Mesenchymal stem cell (in vitro differentiated cells and primary cell): ENCODE data around the gene KIF6.
A peak's percentile ranks its signal among the peaks of the same experiment; 100 is the strongest.

Experiments
- DNase-seq: peaks from one replicate; pipeline ENCODE4 v3.0.0-alpha.2; 2013
- H2AFZ ChIP-seq: one replicate; pipeline ENCODE4 v1.6.1; 2013; ENCODE audit warnings: low read depth, mild to moderate bottlenecking, control low read depth, inconsistent platforms, low read length, moderate library complexity
- H2AK5ac ChIP-seq: 2 replicates; pipeline ENCODE4 v1.6.1; 2013; ENCODE audit warnings: low read length, moderate library complexity, mild to moderate bottlenecking, inconsistent platforms; ENCODE audit not compliant: severe bottlenecking
- H2BK120ac ChIP-seq: one replicate; pipeline ENCODE4 v1.6.1; 2013; ENCODE audit warnings: low read depth, mild to moderate bottlenecking, inconsistent platforms, low read length, moderate library complexity
- H2BK12ac ChIP-seq, 2 experiments: one replicate each; pipeline ENCODE4 v1.6.1; 2013; ENCODE audit warnings: inconsistent platforms in 2 of 2, low read length in 2 of 2, mild to moderate bottlenecking in 2 of 2, moderate library complexity in 2 of 2, control low read depth in 1 of 2
- H2BK15ac ChIP-seq: one replicate; pipeline ENCODE4 v1.6.1; 2013; ENCODE audit warnings: mild to moderate bottlenecking, low read depth, inconsistent platforms; ENCODE audit not compliant: poor library complexity, severe bottlenecking
- H2BK5ac ChIP-seq: 2 replicates; pipeline ENCODE4 v1.6.1; 2013; ENCODE audit warnings: low read depth, mild to moderate bottlenecking, low read length, control low read depth, inconsistent platforms; ENCODE audit not compliant: poor library complexity, severe bottlenecking
- H3K14ac ChIP-seq, 2 experiments: one replicate each; pipeline ENCODE4 v1.6.1; 2013; ENCODE audit warnings: inconsistent platforms in 2 of 2, low read length in 2 of 2, control low read depth in 1 of 2, mild to moderate bottlenecking in 1 of 2, moderate library complexity in 1 of 2
- H3K18ac ChIP-seq, 2 experiments: one replicate each; pipeline ENCODE4 v1.6.1; 2013; ENCODE audit warnings: inconsistent platforms in 2 of 2, low read length in 2 of 2, control low read depth in 1 of 2, low read depth in 1 of 2, mild to moderate bottlenecking in 1 of 2
- H3K23ac ChIP-seq, 2 experiments: one replicate each; pipeline ENCODE4 v1.6.1; 2013; ENCODE audit warnings: inconsistent platforms in 2 of 2, low read length in 2 of 2, mild to moderate bottlenecking in 2 of 2, moderate library complexity in 2 of 2, control low read depth in 1 of 2
- H3K27ac ChIP-seq: 2 replicates; pipeline ENCODE4 v1.5.1; 2013; ENCODE audit warnings: mild to moderate bottlenecking, moderate library complexity, low read length, control low read depth, inconsistent platforms; ENCODE audit not compliant: poor library complexity, severe bottlenecking
- H3K27me3 ChIP-seq, 2 experiments: 2 replicates each; pipeline versions ENCODE4 v1.6.1 to v1.7.0; 2013; ENCODE audit warnings: low read length in 2 of 2, mild to moderate bottlenecking in 2 of 2, moderate library complexity in 2 of 2, control low read depth in 1 of 2, inconsistent platforms in 1 of 2; ENCODE audit not compliant: control insufficient read depth in 1 of 2, insufficient read depth in 1 of 2
- H3K36me3 ChIP-seq, 2 experiments: 2 replicates each; pipeline versions ENCODE4 v1.6.1 to v1.7.0; 2013; ENCODE audit warnings: low read length in 2 of 2, control low read depth in 1 of 2, inconsistent platforms in 1 of 2, low read depth in 1 of 2, mild to moderate bottlenecking in 1 of 2; ENCODE audit not compliant: insufficient read depth in 2 of 2, control insufficient read depth in 1 of 2
- H3K4ac ChIP-seq, 2 experiments: one replicate each; pipeline ENCODE4 v1.6.1; 2013; ENCODE audit warnings: inconsistent platforms in 2 of 2, low read length in 2 of 2, mild to moderate bottlenecking in 2 of 2, moderate library complexity in 2 of 2, control low read depth in 1 of 2, low read depth in 1 of 2
- H3K4me1 ChIP-seq: 2 replicates; pipeline ENCODE4 v1.6.1; 2013; ENCODE audit warnings: low read depth, low read length, control low read depth; ENCODE audit not compliant: control insufficient read depth, insufficient read depth
- H3K4me2 ChIP-seq: 2 replicates; pipeline ENCODE4 v1.6.1; 2013; ENCODE audit warnings: low read length, mild to moderate bottlenecking, inconsistent platforms; ENCODE audit not compliant: poor library complexity, severe bottlenecking
- H3K4me3 ChIP-seq, 2 experiments: 2 replicates each; pipeline versions ENCODE4 v1.5.1 to v1.7.0; 2013; ENCODE audit warnings: low read length in 2 of 2, mild to moderate bottlenecking in 2 of 2, control low read depth in 1 of 2, low read depth in 1 of 2; ENCODE audit not compliant: insufficient read depth in 1 of 2
- H3K79me1 ChIP-seq: replicated peaks from 2 replicates; pipeline ENCODE4 v1.6.1; 2013; ENCODE audit warnings: mild to moderate bottlenecking, control low read depth, low read length, inconsistent platforms; ENCODE audit not compliant: poor library complexity, severe bottlenecking
- H3K9ac ChIP-seq: 2 replicates; pipeline ENCODE4 v1.7.0; 2013; ENCODE audit warnings: mild to moderate bottlenecking, low read length, moderate library complexity
- H3K9me3 ChIP-seq: 2 replicates; pipeline ENCODE4 v1.7.0; 2013; ENCODE audit warnings: mild to moderate bottlenecking, low read length; ENCODE audit not compliant: control insufficient read depth
- H4K8ac ChIP-seq: one replicate; pipeline ENCODE4 v1.6.1; 2013; ENCODE audit warnings: inconsistent platforms, mild to moderate bottlenecking, low read length, moderate library complexity
- H4K91ac ChIP-seq: one replicate; pipeline ENCODE4 v1.6.1; 2013; ENCODE audit warnings: mild to moderate bottlenecking, low read length, inconsistent platforms
- WGBS: methylation state at CpG from one replicate; pipeline ENCODE4 v1.1.7; 2013; ENCODE audit warnings: mixed read lengths; 5-methylcytosine and 5-hydroxymethylcytosine counted together

Gene KIF6

GRCh38 chr6:39339096-39339867 lies 385.9 kb downstream of the KIF6 start:
- Histone ChIP-seq H3K9me3 (no peaks in the 10 kb centered on the region), H2BK12ac (peak overlapping the region in 1 of 2 experiments; percentile 81), H3K9ac (no peak overlapping the region), H2AK5ac (no peak overlapping the region), H2BK120ac (no peak overlapping the region), H3K14ac (no peak overlapping the region), H3K4me1 (peaks cover 2% of the 10 kb centered on the region), H2BK5ac (no peak overlapping the region), H2BK15ac (peak overlapping the region; percentile 30), H2AFZ (peak overlapping the region; percentile 14), H3K36me3 (no peaks in the 10 kb centered on the region), H3K79me1 (no peaks in the 10 kb centered on the region), H4K8ac (peak overlapping the region; percentile 52), H4K91ac (no peak overlapping the region), H3K23ac (no peak overlapping the region), H3K27me3 (peaks cover 36 to 49% of the 10 kb centered on the region in 2 experiments), H3K4me3 (no peak overlapping the region), H3K18ac (peak overlapping the region; percentile 14 to 68), H3K4me2 (no peak overlapping the region), H3K27ac (no peak overlapping the region), H3K4ac (peak overlapping the region in 1 of 2 experiments; percentile 59)
- WGBS: 33% methylated on average over 8 of the region's 9 CpGs
- DNase-seq: peak; percentile 45

DNA sequence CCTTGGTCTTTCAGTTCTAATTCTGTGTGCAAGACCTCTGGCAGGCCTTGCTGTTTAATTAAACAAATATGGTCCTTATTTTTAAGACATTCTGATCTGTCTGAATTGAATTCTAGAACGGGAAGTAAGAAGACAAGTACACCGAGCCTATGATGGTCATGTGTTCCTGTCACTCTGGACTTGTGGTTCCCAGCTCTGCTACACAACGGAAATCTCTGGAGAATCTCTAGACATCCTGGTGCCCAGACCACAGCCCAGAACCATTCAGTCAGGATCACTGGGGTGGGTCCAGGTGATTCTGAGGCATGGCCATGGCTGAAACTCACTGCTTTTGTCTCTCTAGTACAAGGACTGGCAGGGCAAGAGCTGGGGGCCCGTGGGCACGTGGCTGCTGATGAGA lies 386.8 kb downstream of the KIF6 start:
- H4K91ac ChIP-seq: peak overlapping the region; percentile 84

GRCh38 chr6:39335780-39336545 lies 389.2 kb downstream of the KIF6 start:
- Histone ChIP-seq H4K8ac (peak overlapping the region; percentile 69), H3K9me3 (no peaks in the 10 kb centered on the region), H3K4me1 (peaks cover 2% of the 10 kb centered on the region), H3K27ac (no peak overlapping the region), H3K4me2 (no peak overlapping the region), H2BK120ac (no peak overlapping the region), H3K4ac (peak overlapping the region in 1 of 2 experiments; percentile 73), H3K9ac (no peak overlapping the region), H2BK12ac (peak overlapping the region; percentile 40 to 73), H3K18ac (peak overlapping the region; percentile 79 to 91), H2AK5ac (no peak overlapping the region), H2BK15ac (peak overlapping the region; percentile 75), H4K91ac (peak overlapping the region; percentile 84), H3K79me1 (no peaks in the 10 kb centered on the region), H3K14ac (no peak overlapping the region), H3K23ac (no peak overlapping the region), H3K36me3 (no peaks in the 10 kb centered on the region), H2BK5ac (no peak overlapping the region), H3K27me3 (peaks cover 39 to 42% of the 10 kb centered on the region in 2 experiments), H3K4me3 (no peak overlapping the region), H2AFZ (no peak overlapping the region)
- DNase-seq: peak; percentile 50
- 21% methylated on average over 5 of the region's 5 CpGs for WGBS

More for the DNA sequence above, 386.8 kb downstream of the KIF6 start:
- H3K4me1 ChIP-seq: peaks cover 2% of the 10 kb centered on the region
- no peaks in the 10 kb centered on the region for H3K79me1 ChIP-seq
- H3K9me3 ChIP-seq: no peaks in the 10 kb centered on the region
- peaks cover 41 to 49% of the 10 kb centered on the region in 2 experiments for H3K27me3 ChIP-seq
- H3K27ac ChIP-seq: no peak overlapping the region
- no peak overlapping the region for H3K23ac ChIP-seq
- no peak overlapping the region for H3K4me3 ChIP-seq
- peak overlapping the region; percentile 70 for H2BK15ac ChIP-seq
- no peak for DNase-seq
- no peaks in the 10 kb centered on the region for H3K36me3 ChIP-seq
- H3K4me2 ChIP-seq: no peak overlapping the region
- H3K14ac ChIP-seq: no peak overlapping the region
- H3K4ac ChIP-seq: no peak overlapping the region
- H3K9ac ChIP-seq: no peak overlapping the region
- H2BK12ac ChIP-seq: peak overlapping the region; percentile 29 to 49
- peak overlapping the region in 1 of 2 experiments; percentile 27 for H3K18ac ChIP-seq
- no peak overlapping the region for H2BK120ac ChIP-seq
- H2BK5ac ChIP-seq: no peak overlapping the region
- H2AFZ ChIP-seq: no peak overlapping the region
- H2AK5ac ChIP-seq: no peak overlapping the region
- H4K8ac ChIP-seq: peak overlapping the region; percentile 67
- WGBS: 86% methylated on average over 5 of the region's 5 CpGs
